NCI-H1694 (cell line): ENCODE data around the gene PARG.
"Not testable (repeated sequence)": the region's sequence is repeated elsewhere in the genome, so short reads cannot be mapped to it uniquely, and the experiment has no call there.

Experiments
- DNase-seq: peaks from one replicate; lab custom pipeline; 2025; lab: John Stamatoyannopoulos, UW

The PARG gene

DNA sequence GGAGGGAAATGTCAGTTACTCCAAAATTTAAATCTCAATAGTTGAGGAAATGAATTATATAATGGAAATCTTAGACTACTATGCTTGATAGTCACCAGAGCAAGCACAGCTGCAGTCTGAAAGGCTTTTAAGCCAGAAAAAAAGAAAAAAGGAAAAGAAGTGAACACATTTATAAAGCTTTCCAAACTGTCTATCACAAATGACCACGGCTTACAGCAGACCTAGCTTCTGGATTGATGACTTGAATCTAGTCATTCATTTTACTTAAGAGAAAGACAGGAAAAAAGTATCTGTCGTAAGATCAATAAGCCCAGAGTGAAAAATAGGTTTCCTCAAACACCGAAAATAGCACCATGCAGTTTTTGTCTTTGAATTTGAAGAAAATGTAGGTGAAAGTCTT is 111.8 kb downstream of the PARG start:
- no peak for DNase-seq

DNA sequence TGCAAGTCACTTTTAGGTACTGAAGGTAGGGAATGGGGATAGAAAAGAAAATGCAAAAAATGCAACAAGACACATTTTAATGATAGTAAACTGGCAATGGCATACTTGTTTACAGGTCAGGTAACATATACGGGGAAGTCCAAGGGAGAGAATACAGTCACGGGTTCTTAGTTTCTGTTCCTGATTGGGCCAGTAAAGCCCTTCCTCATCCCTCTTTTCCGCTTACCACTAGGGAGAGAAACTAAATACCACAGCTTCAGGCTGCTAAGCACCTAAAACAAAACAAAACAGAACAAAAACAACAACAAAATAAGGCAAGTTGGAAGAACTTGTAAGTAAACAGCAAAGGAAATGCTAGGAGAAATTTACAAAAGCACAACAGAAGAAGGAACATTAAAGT is 114.5 kb downstream of the PARG start:
- no peak for DNase-seq

DNA sequence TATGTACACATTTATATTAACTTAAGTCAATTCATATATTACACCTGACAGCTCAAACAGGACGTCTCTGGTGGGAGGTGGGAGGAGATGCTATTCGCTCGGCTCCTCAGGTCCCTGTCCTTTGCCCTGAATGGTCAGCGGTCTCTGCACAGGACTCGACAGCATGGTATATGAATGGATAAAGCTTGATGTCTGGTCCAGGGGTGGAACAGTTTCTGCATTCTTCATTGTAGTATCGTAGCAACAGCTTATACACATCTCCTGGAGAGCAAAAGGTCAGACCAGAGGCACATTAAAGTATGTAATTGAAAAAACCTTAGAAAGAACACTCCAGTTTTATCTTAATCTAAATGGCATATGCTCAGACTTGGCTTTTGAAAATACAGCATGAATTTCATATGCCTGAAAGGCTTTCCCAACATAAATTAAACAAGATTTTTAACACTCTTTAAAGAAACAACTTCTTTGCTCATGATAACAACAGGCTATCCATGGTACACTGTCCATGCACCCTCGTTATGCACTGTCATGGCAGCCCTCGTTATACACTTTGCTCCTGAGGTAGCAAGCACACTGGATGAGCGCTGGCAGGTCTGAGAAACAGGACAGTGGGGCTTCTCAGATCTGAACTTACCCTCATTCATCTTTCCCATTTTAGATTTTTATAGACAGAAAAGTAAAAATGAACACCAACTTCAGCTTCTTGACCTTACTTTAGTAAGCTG is 122.4 kb downstream of the PARG start:
- no peak for DNase-seq

DNA sequence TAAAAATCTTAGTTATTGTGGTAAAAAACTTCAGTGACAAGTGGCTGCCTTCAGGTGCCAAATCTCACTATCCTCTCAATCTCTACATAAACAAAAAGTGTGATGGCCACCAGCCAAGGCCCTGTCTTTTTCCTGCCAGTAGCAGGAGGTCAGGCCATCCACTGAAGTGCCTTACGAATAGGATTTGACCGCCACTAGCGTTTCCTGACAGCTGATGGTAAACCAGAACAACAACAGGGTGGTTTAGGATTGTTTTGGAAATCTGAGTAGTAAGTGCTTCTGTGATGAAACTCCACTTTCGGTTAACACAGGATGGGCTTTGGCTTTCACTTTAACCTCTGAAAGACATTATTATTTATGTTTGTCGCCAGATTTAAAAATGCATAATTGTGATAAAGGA is 124.0 kb downstream of the PARG start:
- DNase-seq: no peak

DNA sequence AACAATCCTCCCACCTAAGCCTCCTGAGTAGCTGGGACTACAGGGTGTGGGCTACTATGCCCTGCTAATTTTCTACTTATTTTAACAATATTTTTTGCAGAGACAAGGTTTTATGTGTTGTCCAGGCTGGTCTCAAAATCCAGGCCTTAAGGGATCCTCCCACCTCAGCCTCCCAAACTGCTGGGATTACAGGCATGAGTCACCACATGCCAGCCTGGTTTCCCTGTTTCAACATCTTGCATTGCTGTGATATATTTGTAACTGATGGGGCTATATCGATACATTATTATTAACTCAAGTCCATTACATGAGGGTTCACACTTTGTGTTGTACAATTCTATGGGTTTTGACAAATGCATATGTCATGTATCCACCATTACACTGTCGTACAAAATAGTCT is 137.8 kb downstream of the PARG start:
- no peak for DNase-seq

DNA sequence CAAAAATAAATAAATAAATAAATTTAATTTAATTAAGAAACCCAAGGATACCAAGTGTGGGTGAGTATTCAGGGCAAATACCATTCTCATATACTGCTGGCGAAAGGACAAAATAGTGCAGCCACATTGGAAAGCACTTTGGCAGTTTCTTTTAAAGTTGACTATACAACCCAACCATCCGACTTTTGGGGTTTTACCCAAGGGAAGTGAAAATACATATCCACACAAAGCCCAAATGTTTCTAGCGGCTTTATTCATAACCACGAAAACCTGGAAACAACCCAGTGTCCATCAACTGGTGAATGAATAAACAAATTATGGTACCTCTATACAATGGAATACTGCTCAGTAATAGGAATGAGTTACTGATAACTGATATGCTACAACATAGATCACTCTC is 143.6 kb downstream of the PARG start:
- DNase-seq: no peak

DNA sequence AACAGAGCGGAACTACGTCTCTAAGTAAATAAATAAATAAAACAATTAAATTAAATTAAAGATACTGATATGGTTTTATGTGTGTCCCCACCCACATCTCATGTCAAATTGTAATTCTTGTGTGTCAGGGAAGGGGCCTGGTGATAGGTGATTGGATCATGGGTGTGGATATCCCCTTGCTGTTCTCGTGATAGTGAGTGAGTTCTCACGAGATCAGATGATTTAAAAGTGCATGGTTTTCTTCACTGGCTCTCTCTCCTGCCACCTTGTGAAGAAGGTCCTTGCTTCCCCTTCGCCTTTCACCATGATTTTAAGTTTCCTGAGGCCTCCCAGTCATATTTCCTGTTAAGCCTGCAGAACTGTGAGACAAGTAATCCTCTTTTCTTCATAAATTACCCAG is 150.7 kb downstream of the PARG start:
- DNase-seq: no peak

DNA sequence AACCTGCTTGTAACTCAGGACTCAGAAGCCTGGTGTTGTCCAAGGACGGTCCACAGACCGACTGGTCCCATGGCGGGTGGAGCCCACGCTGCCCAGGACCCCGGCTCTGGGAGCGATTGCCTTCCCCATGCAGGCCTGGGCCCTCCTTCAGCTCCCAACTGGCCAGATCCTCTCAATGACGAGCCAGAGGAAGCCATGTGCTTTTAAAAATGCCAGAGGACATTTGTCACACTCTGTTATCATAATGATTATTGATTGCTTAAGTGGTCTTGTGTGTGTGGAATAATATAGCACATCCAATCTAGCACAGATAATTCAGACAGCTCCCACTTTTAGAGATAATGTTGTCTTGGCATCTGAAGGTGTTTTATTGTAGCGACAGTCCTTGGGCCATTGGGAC is 157.1 kb downstream of the PARG start:
- DNase-seq: no peak

DNA sequence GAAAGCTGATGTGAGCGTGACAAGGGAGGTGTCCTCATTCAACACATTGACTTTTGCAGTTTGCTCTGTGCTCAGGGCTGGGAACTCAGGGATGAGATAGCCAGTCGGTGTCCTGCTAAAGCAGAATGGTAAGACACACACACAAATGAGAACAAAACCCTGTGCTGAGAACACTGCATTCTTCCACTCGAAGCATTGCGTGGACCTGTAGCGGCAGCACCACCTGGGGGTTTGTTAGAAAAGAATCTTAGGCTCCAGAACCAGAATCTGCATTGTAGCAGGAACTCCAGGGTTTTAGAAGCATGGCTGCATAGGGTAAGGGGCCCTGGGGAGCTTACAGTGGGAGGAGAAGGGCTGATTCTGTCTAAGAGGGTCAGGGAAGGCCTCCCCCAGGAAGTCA is 158.2 kb downstream of the PARG start:
- no peak for DNase-seq

DNA sequence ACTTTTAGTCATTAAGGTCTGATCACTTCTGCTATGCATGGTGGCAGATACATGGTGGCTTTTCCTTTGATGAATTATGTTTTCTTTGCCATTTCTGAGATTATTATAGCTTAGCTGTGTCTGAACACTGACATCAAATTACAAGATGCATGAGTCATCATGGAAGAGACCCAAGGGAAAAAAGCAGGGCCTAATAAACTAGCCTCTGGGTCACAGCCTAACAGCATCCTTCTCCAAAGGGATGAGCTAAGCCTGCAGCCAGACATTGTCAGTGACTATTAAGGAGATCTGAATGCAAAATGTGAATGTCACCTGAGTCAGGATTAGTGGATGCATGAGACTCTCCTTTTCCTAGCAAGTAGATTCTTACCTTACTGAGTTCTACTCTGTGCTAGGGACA is 160.6 kb downstream of the PARG start:
- DNase-seq: no peak

DNA sequence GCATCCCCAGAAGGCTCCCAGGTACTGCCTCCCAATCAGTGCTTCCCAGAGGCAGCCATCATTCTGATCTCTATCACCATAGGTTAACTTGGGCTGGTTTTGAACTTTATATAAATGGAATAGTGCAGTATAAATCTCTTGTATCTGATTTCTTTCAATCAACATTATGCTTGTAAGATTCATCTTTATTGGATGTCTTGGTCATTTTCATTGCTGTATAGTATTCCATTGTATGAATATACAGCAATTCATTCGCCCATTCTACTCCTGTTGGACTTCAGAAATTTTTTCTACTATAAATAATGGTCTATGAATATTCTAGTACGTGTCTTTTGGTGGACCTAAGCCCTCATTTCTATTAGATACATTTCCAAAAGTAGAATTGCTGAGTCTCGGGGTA is 163.6 kb downstream of the PARG start:
- no peak for DNase-seq

DNA sequence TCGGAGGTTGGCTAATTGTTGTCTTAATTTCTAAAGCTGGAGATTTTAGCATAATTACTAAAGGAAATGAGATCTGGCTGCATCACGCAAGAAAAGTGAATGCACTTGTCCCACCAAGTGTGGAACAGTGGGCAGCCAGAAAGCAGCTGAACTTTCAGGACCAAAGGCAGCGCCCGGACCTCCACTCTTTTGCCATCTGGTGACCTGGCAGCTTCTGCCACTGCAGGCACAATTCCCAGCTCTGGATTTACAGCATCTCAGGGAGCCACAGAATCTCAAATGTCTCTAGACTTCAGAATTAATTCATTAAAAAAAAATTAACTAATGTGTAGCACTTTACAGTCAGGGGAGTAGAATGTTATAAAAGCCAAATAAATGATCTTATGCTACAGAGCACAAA is 165.0 kb downstream of the PARG start:
- DNase-seq: no peak

DNA sequence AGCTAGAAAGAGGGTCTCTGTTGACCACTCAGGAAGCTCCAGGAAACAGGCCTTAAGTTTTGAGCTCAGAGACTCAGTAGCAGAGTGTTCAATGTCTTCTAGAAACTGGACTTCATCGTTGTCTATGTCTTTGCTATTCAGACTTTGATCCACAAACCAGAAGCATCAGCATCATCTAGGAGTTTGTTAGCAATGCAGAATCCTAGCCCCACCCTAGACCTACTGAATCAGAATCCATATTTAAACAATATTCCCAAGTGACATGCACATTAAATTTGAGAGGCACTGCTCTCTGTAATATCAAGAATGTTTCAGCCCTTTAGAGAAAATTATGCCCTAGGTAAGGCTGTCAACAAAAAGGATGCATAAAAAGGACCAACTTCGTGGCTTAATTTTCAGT is 166.8 kb downstream of the PARG start:
- no peak for DNase-seq

DNA sequence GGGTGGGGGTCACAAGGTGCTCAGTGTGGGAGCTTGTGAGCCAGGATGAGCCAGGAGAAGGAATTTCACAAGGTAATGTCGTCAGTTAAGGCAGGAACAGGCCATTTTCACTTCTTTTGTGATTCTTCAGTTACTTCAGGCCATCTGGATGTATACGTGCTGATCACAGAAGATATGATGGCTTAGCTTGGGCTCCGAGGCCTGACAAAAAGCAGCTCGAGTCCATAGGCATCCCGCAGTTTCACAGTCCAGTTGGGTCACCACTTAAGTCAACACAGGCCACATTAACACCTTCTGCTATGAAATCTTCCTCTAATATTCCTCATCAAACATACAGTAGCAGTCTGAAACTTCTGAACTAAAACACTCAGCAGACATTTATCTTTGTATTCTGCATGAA is 168.9 kb downstream of the PARG start:
- DNase-seq: not testable (repeated sequence)

DNA sequence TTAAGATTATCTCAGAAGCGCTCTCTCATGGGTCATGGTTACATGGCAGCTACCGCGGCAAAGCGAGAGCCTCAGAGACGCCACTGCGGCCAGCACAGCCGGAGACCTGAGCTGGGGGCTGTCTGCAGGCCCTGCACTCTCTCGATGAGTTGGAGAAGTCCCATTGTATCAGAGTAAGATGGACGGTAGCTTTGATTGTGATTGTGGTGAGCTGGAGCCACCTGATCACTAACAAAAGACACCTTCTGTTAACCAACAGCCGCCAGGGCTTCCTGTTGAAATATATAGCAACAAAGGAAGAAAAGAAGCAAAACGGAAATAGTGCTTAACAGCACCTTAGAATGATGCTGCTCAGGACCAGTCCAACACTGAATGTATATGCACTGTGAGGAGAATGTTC is 170.8 kb downstream of the PARG start:
- DNase-seq: not testable (repeated sequence)

DNA sequence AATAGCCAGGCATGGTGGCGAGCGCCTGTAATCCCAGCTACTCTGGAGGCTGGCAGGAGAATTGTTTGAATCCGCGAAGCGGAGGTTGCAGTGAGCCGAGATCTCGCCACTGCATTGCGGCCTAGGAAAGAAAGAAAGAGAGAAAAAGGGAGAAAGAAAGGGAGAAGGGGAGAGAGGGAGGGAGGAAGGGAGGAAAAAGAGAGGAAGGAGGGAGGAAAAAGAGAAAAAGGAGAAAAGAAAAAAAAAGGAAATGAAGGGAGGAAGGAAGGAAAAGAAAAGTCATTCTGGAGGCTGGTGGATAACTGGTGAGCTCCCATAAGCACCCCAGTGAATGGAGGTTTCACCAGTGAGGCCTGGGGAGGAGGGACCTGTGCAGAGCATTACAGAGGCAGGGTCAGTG is 172.1 kb downstream of the PARG start:
- no peak for DNase-seq

DNA sequence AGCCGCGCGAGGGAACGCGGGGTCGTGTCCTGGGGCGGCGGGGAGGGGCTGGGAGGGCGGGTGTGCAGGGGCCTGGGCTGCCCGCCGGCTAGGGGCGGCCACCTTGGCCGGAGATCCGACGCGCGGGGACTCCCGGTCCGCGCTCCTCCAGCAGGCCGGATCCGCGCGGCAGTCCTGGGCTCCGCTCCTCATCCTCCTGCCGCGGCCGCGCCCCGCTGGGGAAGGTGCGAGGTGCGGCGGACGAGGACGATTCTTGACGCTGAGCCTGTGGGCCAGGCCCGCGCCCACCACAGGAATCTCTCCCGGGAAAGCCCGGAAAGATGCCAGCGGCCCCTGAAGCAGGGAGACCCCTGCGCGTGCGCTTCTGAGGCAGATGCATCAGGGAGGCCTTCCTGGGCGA is 173.1 kb downstream of the PARG start:
- no peak for DNase-seq

DNA sequence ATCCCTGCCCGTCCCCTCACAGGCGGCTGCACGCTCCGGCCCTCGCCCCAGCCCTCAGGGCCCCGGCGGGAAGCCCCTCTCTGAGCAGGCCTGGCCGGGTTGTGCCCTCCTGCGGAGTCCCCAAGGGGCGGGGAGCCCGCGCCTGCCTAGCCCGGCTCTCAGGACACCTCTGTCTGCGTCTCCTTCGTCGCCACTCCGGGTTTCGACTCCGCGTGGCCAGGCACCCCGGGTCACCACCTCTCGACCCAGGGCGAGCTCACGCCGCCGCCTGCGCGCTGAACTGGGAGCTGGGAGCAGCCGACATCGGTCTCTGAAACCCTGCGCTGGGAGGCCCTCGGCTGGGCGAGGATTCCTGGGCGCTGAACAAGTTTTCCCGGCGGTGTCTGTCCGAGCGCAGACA is 173.5 kb downstream of the PARG start:
- DNase-seq: no peak
